Measurements from ENCODE around the gene RAB44.

GRCh38 chr6:36694616-36695015, 3.0 kb upstream of the RAB44 start:
- no peak for TF ChIP-seq CTCF (IDR thresholded peaks at IDR 0.05)
- no peak for TF ChIP-seq POLR2A (IDR thresholded peaks at IDR 0.05)

Data from testis (tissue), 2 donors.